ENCODE data around the gene GYS1.

- TF ChIP-seq EZH2 (IDR thresholded peaks at IDR 0.05; ENCODE audit: borderline replicate concordance, low read length) (no peak), CTCF (IDR thresholded peaks at IDR 0.05; ENCODE audit: low read length) (no peak)
These were observed 45.9 kb downstream of the GYS1 start for GRCh38 chr19:48947258-48947542.
